Hematopoietic multipotent progenitor cell treated with erythropoietin and hydrocortisone succinate and interleukin-3 and kit ligand, for 15 days (in vitro differentiated cells): ENCODE measurements around the gene INF2.

ENCODE experiments used
- DNase-seq: peaks from one replicate; pipeline ENCODE4 v3.0.0-alpha.2; 2015; ENCODE audit warnings: low spot score

INF2 gene

GRCh38 chr14:104703269-104703668 is 13.9 kb downstream of the INF2 start:
- no peak for DNase-seq

- DNase-seq: no peak
These were observed 14.8 kb downstream of the INF2 start for GRCh38 chr14:104704252-104704651.

- DNase-seq: no peak
These were observed 16.1 kb downstream of the INF2 start for GRCh38 chr14:104705340-104706047.

- DNase-seq: no peak
These were observed 17.6 kb downstream of the INF2 start for GRCh38 chr14:104706733-104707607.

GRCh38 chr14:104707608-104708595 is 18.5 kb downstream of the INF2 start:
- DNase-seq: no peak

- DNase-seq: peak; percentile 81
These were observed 19.3 kb downstream of the INF2 start for GRCh38 chr14:104708606-104709268.

GRCh38 chr14:104709387-104710039 is 20.1 kb downstream of the INF2 start:
- no peak for DNase-seq

GRCh38 chr14:104710071-104710735 is 20.8 kb downstream of the INF2 start:
- no peak for DNase-seq

- DNase-seq: no peak
These were observed 23.7 kb downstream of the INF2 start for GRCh38 chr14:104712881-104713734.

GRCh38 chr14:104714066-104714465 is 24.6 kb downstream of the INF2 start:
- DNase-seq: no peak

GRCh38 chr14:104714681-104715080 is 25.3 kb downstream of the INF2 start:
- no peak for DNase-seq

- no peak for DNase-seq
These were observed 26.0 kb downstream of the INF2 start for GRCh38 chr14:104715416-104715815.

GRCh38 chr14:104715871-104716270 is 26.5 kb downstream of the INF2 start:
- DNase-seq: no peak

GRCh38 chr14:104717137-104717536 is 27.7 kb downstream of the INF2 start:
- DNase-seq: no peak

GRCh38 chr14:104717646-104718045 is 28.2 kb downstream of the INF2 start:
- DNase-seq: no peak

GRCh38 chr14:104718147-104718546 is 28.7 kb downstream of the INF2 start:
- DNase-seq: no peak

- DNase-seq: no peak
These were observed 29.5 kb downstream of the INF2 start for GRCh38 chr14:104718871-104719270.

- DNase-seq: no peak
These were observed 29.9 kb downstream of the INF2 start for GRCh38 chr14:104719343-104719742.
